Stimulated activated CD8-positive, alpha-beta memory T cell treated with anti-CD3 and anti-CD28 coated beads, Interleukin-4, amount 100 ng/mL, for 1 hour (primary cell): ENCODE data around the gene TTC23.

Source experiments
- DNase-seq, 2 donors: peaks; one replicate each; pipeline ENCODE4 v3.0.0-alpha.2; 2020; ENCODE audit warnings: low read depth in 2 of 2, low spot score in 1 of 2

TTC23 gene

DNA sequence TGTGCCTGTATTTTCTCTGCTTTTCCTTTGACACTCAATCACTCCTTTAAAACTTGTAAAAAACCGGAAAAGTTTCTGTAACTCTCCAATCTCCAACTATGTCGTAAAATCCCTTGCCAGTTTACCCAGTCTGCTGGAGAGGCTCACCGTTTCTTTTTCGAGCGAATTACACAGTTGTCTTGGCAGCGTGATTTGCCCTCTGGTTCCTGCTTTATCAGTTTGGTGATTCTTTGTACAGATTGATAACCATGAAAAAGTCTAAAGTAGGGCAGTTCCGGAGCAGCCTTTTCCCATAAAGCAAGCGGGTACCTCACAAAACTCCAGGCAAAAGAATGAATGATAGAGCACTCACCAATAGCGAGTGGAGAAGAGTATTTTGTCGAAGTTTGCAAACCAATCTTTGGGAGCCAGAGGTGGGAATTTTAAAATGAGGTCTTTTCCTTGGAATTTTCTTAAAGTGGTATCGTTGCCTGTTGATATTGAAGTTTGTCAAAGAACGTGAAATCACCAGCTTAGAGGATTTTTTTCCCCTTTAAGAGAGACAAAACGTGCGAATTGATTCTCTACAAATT lies at the start of gene TTC23:
Gene TTC23 (minus strand): TSS at position 312 of the 572 bp plus-strand sequence. CDS start 20,869 bp downstream, outside the sequence.
- no peak for DNase-seq

GRCh38 chr15:99296386-99296785 lies 47.0 kb upstream of the TTC23 start:
- no peak for DNase-seq

DNA sequence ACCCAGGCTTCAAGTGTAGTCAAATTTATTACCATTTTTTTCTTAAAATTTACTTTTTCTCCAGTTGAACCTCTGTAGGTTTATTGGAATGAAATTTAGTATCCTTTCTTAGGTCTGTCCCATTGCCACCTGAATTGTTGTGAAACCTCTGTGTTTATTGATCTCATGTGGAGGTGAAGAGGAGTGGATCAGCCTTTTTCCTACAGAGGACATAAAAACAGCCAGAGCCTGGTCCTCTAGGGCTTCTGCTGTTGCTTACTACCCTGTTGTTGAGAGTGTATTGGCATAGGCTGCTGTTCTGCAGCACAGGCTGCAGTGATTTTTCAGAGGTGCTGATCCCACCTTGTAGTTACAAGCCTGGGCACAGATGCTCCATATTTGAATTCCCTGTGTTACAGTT lies 46.5 kb upstream of the TTC23 start:
- DNase-seq: no peak

DNA sequence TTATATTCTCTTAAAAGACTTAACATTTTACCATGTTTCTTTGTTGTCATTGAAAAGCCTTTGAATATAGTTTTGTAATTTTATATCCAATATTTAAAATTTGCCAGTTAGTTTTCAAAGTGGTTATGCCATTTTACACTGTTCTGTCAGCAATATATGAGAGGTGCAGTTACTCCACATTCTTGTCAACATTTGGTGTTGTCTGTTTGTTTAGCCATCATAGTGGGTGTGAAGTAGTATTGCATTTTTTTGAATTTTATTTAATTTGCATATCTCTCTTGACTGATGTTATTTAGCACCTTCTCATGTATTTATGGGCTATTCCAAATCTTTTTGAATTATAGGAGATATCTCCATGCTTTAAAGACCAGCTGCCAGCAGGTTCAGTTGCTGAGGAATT lies 42.3 kb upstream of the TTC23 start:
- DNase-seq: no peak

GRCh38 chr15:99283717-99284116 lies 34.3 kb upstream of the TTC23 start:
- DNase-seq: no peak

- no peak for DNase-seq
These were observed 33.2 kb upstream of the TTC23 start for GRCh38 chr15:99282586-99282985.

GRCh38 chr15:99282121-99282520 lies 32.7 kb upstream of the TTC23 start:
- no peak for DNase-seq

- no peak for DNase-seq
These were observed 30.4 kb upstream of the TTC23 start for GRCh38 chr15:99279827-99280226.

GRCh38 chr15:99279290-99279689 lies 29.9 kb upstream of the TTC23 start:
- DNase-seq: no peak

DNA sequence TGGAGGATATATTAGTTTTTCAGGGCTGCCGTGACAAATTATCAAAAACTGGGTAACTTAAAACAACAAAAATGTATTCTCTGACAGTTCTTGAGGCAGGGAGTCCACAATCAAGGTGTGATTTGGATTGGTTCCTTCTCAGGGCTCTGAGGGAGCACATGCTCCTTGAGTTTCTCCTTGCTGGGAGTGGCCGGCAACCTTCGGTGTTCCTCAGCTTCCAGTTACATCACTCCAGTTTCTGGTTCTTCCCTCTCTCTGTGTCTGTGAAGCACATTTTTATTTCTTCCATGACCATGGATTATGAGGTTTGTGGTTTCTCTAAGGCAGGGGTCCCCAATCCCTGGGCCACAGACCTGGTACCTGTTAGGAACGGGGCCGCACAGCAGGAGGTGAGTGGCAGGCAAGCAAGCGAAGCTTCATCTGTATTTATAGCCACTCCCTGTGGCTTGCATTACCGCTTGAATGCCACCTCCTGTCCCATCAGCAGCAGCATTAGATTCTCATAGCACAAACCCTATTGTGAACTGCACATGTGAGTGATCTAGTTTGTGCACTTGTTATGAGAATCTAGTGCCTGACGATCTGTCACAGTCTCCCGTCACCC lies 26.2 kb upstream of the TTC23 start:
- DNase-seq: no peak

DNA sequence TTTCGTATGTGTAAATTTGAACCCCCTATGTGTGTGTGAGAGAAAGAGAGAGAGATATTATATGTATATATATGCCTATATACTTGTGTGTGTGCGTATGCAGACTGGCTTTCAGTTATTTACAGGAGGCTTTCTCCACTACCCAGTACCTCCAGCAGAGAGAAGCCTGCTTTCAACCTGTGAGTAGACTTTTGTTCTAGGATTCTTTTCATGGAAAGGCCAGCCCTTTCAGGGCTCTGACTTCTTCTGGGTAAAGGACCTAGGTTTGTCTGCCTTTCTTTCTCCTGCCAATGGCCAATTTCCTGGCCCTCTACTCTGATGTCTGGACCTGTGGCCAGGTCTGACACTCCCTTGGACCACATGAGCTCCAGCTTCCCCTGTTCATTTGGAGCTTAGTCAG lies 25.7 kb upstream of the TTC23 start:
- no peak for DNase-seq

DNA sequence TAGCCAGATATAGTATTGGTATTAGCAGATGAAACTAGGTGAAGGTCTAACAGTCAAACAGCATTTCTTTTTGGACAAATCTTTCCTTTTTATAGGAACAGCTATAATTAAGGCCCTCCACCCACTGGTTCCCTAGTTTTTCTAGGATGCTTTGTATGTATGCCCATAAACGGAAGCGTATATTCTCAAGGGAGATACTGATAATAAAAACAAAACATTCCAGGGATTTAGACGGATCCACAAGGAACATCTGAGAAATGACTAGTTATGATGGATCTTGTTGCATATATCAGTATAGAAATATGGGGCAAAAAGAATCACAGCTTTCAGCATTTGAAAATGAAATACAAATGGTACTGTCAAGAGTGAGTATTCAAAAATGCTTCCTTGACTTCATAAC lies 24.4 kb upstream of the TTC23 start:
- DNase-seq: no peak

GRCh38 chr15:99268431-99268830 lies 19.1 kb upstream of the TTC23 start:
- no peak for DNase-seq

GRCh38 chr15:99267957-99268356 lies 18.6 kb upstream of the TTC23 start:
- DNase-seq: no peak

DNA sequence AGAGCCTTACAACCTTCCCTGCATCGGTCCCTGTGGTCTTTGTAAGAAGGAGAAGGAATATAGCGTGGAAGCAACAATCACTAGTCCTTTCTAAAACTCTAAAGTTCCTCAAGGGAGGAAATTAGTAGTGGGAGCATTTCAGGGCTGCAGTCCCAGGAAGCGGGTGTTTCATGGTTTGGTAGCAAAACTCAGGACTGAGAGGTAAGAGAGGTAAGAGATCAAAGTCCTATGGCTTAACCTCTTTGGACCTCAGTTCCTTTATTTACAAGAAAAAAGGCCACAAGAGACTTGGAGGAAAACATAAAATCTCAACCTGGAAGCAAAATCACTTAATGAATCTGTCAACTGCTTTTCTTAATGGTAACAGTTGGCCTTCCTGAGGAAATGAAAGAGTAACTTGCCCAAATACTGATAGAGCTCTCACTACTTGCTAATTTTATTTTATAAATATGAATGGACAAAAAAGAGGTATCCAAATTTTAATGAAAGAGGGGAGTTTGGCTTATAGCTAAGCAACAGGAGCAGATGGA lies 16.2 kb upstream of the TTC23 start:
- DNase-seq: no peak

DNA sequence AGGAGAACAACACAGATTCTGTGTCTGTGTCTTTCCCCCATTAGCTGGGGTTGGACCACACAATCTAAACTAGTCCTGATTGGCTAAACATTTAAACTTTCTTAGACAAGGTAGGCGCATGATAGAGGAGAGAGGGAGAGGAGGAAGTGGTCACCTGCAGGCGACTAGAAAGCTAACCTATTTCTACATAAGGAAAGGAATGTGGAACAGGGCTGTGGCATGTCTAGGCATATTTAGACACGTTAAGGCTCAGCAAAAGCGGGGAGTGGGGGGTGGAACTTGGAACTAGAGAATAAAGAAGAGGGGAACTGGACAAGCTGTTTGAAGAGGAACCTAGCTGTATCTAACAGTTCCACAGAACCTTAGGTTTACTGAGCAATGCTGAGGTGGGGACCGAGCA lies 14.7 kb upstream of the TTC23 start:
- no peak for DNase-seq

- DNase-seq: no peak
These were observed 7.8 kb upstream of the TTC23 start for GRCh38 chr15:99257107-99257750.

GRCh38 chr15:99253381-99254090 lies 4.2 kb upstream of the TTC23 start:
- DNase-seq: no peak

DNA sequence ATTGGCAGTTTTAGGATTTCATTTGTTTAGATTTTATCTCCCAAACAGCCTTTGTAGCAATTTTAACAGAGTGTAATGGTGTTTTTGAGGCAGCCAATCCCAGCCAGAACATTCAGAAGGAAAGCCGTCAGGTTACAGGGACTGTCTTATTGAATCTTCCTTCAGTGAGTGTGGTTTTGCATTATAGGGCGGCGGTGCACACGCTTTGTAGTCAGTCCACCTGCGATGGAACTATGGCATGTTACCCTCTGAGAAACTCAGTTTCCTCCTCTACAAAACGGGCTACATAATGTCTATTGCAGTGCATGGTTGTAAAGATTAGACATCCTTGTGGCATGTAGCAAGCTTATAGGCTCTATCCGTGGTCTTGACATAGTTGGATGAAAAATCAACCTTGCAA lies 2.9 kb upstream of the TTC23 start:
- no peak for DNase-seq

DNA sequence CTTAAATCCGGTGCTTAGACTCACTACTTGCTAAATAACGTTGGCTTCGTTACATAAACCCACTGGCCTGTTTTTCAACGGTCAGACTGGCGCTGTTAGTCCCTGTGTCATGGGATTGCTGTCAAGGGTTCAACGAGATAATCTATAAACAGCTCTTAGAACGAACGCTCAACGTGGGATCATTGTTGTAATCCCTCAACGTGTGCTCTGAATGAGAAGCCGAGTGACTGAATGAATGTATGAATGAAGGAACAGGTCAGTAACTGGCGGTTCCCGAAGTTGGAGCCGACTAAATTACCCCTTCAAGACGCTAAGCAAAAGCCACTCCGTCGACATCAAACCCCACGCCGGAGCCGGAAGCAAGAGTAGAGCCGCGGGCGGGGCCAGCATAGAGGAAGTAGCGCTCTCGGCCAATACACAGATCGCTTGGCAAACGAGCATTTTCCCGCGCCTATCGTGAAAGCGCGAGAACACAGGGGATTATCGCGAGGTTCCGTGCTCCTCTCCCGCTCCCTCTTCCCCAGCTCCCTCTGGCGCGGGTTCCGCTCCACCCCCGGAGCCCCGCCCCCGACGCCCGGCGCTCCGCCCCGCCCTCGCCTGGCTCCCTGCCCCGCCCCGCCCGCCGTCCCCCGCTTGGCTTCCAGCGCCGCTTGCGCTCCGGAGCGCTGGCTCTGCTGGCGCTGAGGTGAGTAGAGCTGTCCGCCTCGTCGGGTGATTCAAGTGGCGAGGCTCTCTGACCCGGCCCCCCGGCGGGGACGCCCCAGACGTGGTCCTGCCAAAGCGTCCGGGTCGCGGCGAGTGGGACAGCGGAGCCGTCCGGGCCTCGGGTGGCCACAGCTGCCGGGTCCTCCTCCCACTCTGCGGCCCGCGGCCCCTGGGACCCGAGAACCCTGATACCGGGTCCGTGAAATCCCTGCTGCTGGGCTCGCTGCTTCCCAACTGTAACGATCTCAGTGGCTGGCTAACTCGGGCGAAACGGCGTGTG lies 1.8 kb upstream of the TTC23 start, which contains the start of gene LRRC28:
Gene LRRC28 (plus strand): TSS at position 625 of the 985 bp plus-strand sequence. CDS start 4,477 bp downstream, outside the sequence.
- peak; percentile 65 to 83 for DNase-seq

DNA sequence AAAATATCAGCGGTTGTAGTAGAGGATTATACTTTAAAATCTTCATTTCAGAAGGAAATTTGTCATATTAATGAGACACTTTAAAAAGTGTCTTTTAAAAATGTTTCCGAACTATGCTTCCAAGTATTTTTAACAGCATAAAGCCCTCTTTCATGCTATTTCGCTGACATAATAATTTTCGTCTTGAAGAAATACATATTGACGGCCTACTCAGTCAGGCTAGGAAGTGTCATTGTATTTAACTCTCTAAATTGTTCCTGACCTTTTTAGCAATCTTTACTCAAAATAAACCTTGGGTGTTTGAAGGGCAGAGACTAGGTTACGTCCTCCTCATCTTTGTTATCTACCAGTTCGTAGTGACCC lies 1.1 kb upstream of the TTC23 start:
- DNase-seq: no peak
